PC-9 (cell line): ENCODE results near the gene LGALS8. TPM values are rescaled to one million over a fixed set of nuclear protein-coding genes. Genes with fewer than 3 reads are reported as not detected.

Source experiments
- BruUV-seq: library from RNA; stranded (reverse); fragments of 400-500 nt; replicated peaks from 2 replicates; lab custom pipeline; 2021; lab: Mats Ljungman, UMichigan
- CTCF ChIA-PET: fragments of 300-600 bp; sonication (Branson Sonifier 250); formaldehyde crosslinking; loops from one replicate; lab custom pipeline; 2022; ENCODE audit warnings: antibody characterized with exemption; lab: Charles Lee
- POLR2A ChIA-PET: fragments of 300-600 bp; sonication (Branson Sonifier 250); formaldehyde crosslinking; loops from one replicate; lab custom pipeline; 2022; ENCODE audit warnings: antibody characterized with exemption; ENCODE audit not compliant: unreplicated experiment; lab: Charles Lee
- DNase-seq, 2 experiments: peaks; one replicate each; pipeline versions ENCODE4 v3.0.0 to v3.0.0-alpha.2; 2015 to 2022; ENCODE audit warnings: mixed read lengths in 1 of 2
- H2AFZ ChIP-seq: fragments of 200-600 bp; sonication (generic); 2 replicates; pipeline ENCODE4 v1.8.1; 2017; ENCODE audit warnings: antibody characterized with exemption
- H3F3A ChIP-seq: fragments of 200-600 bp; sonication (generic); 2 replicates; pipeline ENCODE4 v1.8.1; 2017; ENCODE audit warnings: antibody characterized with exemption, mild to moderate bottlenecking, low read depth; ENCODE audit not compliant: insufficient read depth
- H3K27ac ChIP-seq: fragments of 200-600 bp; sonication (generic); 2 replicates; pipeline ENCODE4 v1.6.1; 2016; ENCODE audit warnings: mixed run types
- H3K27me3 ChIP-seq: fragments of 200-600 bp; sonication (generic); 2 replicates; pipeline ENCODE4 v1.6.1; 2016; ENCODE audit warnings: low read depth, mixed run types; ENCODE audit not compliant: insufficient read depth
- H3K36me3 ChIP-seq: fragments of 200-600 bp; sonication (generic); 2 replicates; pipeline ENCODE4 v1.6.1; 2016; ENCODE audit warnings: low read depth, mixed run types
- H3K4me1 ChIP-seq: fragments of 200-600 bp; sonication (generic); replicated peaks from 2 replicates; pipeline ENCODE4 v1.6.1; 2016; ENCODE audit warnings: mixed run types; ENCODE audit not compliant: insufficient read depth
- H3K4me2 ChIP-seq: fragments of 200-600 bp; sonication (generic); 2 replicates; pipeline ENCODE4 v1.6.1; 2017; ENCODE audit warnings: mixed run types
- H3K4me3 ChIP-seq: fragments of 200-600 bp; sonication (generic); 2 replicates; pipeline ENCODE4 v1.6.1; 2016; ENCODE audit warnings: mixed run types
- H3K79me2 ChIP-seq: fragments of 200-600 bp; sonication (generic); 2 replicates; pipeline ENCODE4 v1.6.1; 2017; ENCODE audit warnings: low read depth, mixed run types
- H3K9me2 ChIP-seq: fragments of 200-600 bp; sonication (generic); 2 replicates; pipeline ENCODE4 v1.8.1; 2017; ENCODE audit warnings: mild to moderate bottlenecking; ENCODE audit not compliant: insufficient read depth
- H3K9me3 ChIP-seq: fragments of 200-600 bp; sonication (generic); 2 replicates; pipeline ENCODE4 v1.8.1; 2016; ENCODE audit warnings: low read depth; ENCODE audit not compliant: insufficient read depth
- H4K20me1 ChIP-seq: fragments of 200-600 bp; sonication (generic); 2 replicates; pipeline ENCODE4 v1.8.1; 2017; ENCODE audit not compliant: insufficient read depth
- CTCF ChIP-seq: fragments of 200-600 bp; sonication (generic); conservative IDR thresholded peaks from 2 replicates; pipeline ENCODE4 v1.6.1; 2017; ENCODE audit warnings: mixed run types, antibody characterized with exemption, mild to moderate bottlenecking, moderate library complexity
- EZH2 ChIP-seq: fragments of 200-600 bp; sonication (generic); IDR thresholded peaks from 2 replicates; pipeline ENCODE4 v1.8.0; 2017; ENCODE audit warnings: antibody characterized with exemption, low read depth
- intact Hi-C: fragments of 100-400 bp; cut with micrococcal nuclease; formaldehyde crosslinking; loops from one replicate; pipeline ENCODE4 v1.10.0; 2022; ENCODE audit not compliant: unreplicated experiment
- total RNA-seq: library from RNA; stranded (reverse); gene quantifications from 2 replicates; pipeline ENCODE4 v1.2.3, GENCODE V29; 2021

Gene LGALS8
- total RNA-seq, 1 experiment from 2014 or later, result 59.2 TPM

DNA sequence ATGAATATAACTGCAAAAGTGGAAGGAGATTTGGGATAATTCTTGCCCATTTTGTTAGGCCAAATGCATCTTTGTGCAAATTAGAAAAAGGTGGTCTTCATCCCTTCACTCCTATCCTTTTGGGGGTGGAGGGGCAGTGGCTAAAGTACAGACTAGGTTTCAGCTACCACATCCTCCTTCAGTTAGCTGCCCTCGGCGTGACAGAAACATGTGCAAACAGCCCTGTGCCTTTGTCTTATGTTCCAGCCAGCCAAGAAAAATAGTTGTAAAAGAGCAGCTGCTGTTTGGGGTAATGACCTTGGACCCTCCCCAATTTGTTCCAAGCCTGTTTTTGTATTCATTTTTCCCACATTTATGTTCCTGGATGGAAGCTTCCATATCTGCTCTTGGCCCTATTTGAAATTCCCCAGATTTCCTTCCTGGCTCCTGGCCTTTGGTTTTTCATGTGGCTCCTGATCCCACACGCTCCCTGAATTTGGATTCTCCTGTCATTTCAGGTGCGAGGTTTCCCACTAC, 8.3 kb upstream of the LGALS8 start:
- ChIA-PET CTCF (no interaction called here), POLR2A (interaction anchor here (1.0 kb wide), 1 partner anchor 13 kb away, joined by 3 read pairs; no protein-coding TSS in a partner anchor)
- Histone ChIP-seq H2AFZ (no peak overlapping the region), H3K79me2 (no peaks in the 10 kb centered on the region), H3K4me3 (no peak overlapping the region), H4K20me1 (no peaks in the 10 kb centered on the region), H3K4me2 (peak overlapping the region; percentile 81), H3K36me3 (no peaks in the 10 kb centered on the region), H3K27me3 (no peaks in the 10 kb centered on the region), H3F3A (peaks cover 43% of the 10 kb centered on the region), H3K27ac (peak overlapping the region; percentile 93), H3K4me1 (peaks cover 50% of the 10 kb centered on the region), H3K9me3 (no peaks in the 10 kb centered on the region), H3K9me2 (no peaks in the 10 kb centered on the region)
- DNase-seq, result no peak
- no peak for TF ChIP-seq CTCF
- TF ChIP-seq EZH2, result no peak
- intact Hi-C loops, result no loop called here
- BruUV-seq, result no TSS peak

- peak overlapping the region; percentile 93 for H3K27ac ChIP-seq
- no peaks in the 10 kb centered on the region for H4K20me1 ChIP-seq
- DNase-seq, result peak; percentile 38 to 97
- peaks cover 50% of the 10 kb centered on the region for H3K4me1 ChIP-seq
- ChIA-PET POLR2A (interaction anchor here (0.5 to 0.7 kb wide), 5 partner anchors 9 to 1271 kb away, joined by 3 to 39 read pairs (median 9); no protein-coding TSS in a partner anchor), CTCF (interaction anchor here (0.5 to 0.6 kb wide), 2 partner anchors 14 to 18 kb away, joined by 3 to 4 read pairs; no protein-coding TSS in a partner anchor)
- peak overlapping the region; percentile 59 for H2AFZ ChIP-seq
- no peaks in the 10 kb centered on the region for H3K9me2 ChIP-seq
- BruUV-seq, result no TSS peak
- no peak for TF ChIP-seq CTCF
- TF ChIP-seq EZH2, result no peak
- no peaks in the 10 kb centered on the region for H3K9me3 ChIP-seq
- H3K4me2 ChIP-seq, result peak overlapping the region; percentile 81
- intact Hi-C loops, result loop anchor here (1.0 kb wide), 1 partner anchor 14 kb away; no protein-coding TSS in a partner anchor
- H3F3A ChIP-seq, result peaks cover 47% of the 10 kb centered on the region
- no peaks in the 10 kb centered on the region for H3K36me3 ChIP-seq
- no peaks in the 10 kb centered on the region for H3K27me3 ChIP-seq
- peak overlapping the region; percentile 42; the same call in 1 of the 2 replicates for H3K4me3 ChIP-seq
- no peaks in the 10 kb centered on the region for H3K79me2 ChIP-seq
These were observed 6.7 kb upstream of the LGALS8 start for GRCh38 chr1:236516929-236517704.

- POLR2A ChIA-PET, result no interaction called here
- H3K4me2 ChIP-seq, result peak overlapping the region; percentile 81
- no peaks in the 10 kb centered on the region for H3K79me2 ChIP-seq
- TF ChIP-seq CTCF, result no peak
- CTCF ChIA-PET, result no interaction called here
- H3K36me3 ChIP-seq, result no peaks in the 10 kb centered on the region
- H3K27ac ChIP-seq, result peak overlapping the region; percentile 93
- H2AFZ ChIP-seq, result no peak overlapping the region
- no peaks in the 10 kb centered on the region for H3K9me2 ChIP-seq
- no peaks in the 10 kb centered on the region for H3K9me3 ChIP-seq
- H3K27me3 ChIP-seq, result no peaks in the 10 kb centered on the region
- intact Hi-C loops, result no loop called here
- DNase-seq, result peak in 1 of 2 experiments; percentile 53
- H3K4me1 ChIP-seq, result peaks cover 61% of the 10 kb centered on the region
- BruUV-seq, result no TSS peak
- H3F3A ChIP-seq, result peaks cover 52% of the 10 kb centered on the region
- no peak overlapping the region for H3K4me3 ChIP-seq
- H4K20me1 ChIP-seq, result no peaks in the 10 kb centered on the region
These were observed 5.5 kb upstream of the LGALS8 start for GRCh38 chr1:236518322-236518721.
